ENCODE data around the gene ATP13A5. TPM values are rescaled to one million over a fixed set of nuclear protein-coding genes. Genes with fewer than 3 reads are reported as not detected.

The ATP13A5 gene
- total RNA-seq, 1 donor = not detected

GRCh38 chr3:193250492-193250891 lies 128.1 kb downstream of the ATP13A5 start:
- no peak for TF ChIP-seq CTCF (IDR thresholded peaks at IDR 0.05; ENCODE audit: insufficient read depth, low read length)
- no peak overlapping the region for H3K4me3 ChIP-seq (ENCODE audit: low read depth, low read length)
- DNase-seq (ENCODE audit: low read depth) = no peak

GRCh38 chr3:193248848-193249468 lies 129.6 kb downstream of the ATP13A5 start:
- no peak for DNase-seq (ENCODE audit: low read depth)
- no peak for TF ChIP-seq CTCF (IDR thresholded peaks at IDR 0.05; ENCODE audit: insufficient read depth, low read length)
- H3K4me3 ChIP-seq (ENCODE audit: low read depth, low read length) = no peak overlapping the region

DNA sequence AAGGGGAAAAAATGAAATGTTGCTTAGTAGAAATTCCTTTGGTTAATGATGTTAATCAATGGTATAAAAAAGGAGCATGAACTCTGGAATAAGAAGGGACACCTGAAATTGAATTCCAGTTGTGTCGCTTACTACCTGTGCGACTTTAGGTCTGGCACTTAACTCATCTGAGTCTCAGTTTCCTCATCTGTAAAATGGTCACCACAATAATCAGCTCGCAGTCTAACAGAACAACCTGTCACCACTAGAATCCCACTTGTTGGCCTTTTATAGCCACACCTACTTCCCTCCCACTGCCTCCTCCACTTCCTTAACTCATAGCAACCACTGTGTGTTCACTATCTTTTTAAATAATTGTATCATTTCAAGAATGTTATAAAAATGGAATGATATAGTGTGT lies 135.0 kb downstream of the ATP13A5 start:
- no peak overlapping the region for H3K4me3 ChIP-seq (ENCODE audit: low read depth, low read length)
- no peak for TF ChIP-seq CTCF (IDR thresholded peaks at IDR 0.05; ENCODE audit: insufficient read depth, low read length)
- DNase-seq (ENCODE audit: low read depth) = no peak

GRCh38 chr3:193241716-193242115 lies 136.8 kb downstream of the ATP13A5 start:
- DNase-seq (ENCODE audit: low read depth) = no peak
- no peak overlapping the region for H3K4me3 ChIP-seq (ENCODE audit: low read depth, low read length)
- no peak for TF ChIP-seq CTCF (IDR thresholded peaks at IDR 0.05; ENCODE audit: insufficient read depth, low read length)

GRCh38 chr3:193240850-193241706 lies 137.5 kb downstream of the ATP13A5 start, which contains the start of gene PLAAT1:
PLAAT1 (plus strand) TSS chr3:193241222; CDS start chr3:193255651, 14,429 bp downstream.
- TF ChIP-seq CTCF (IDR thresholded peaks at IDR 0.05; ENCODE audit: insufficient read depth, low read length) = no peak
- DNase-seq (ENCODE audit: low read depth) = peak; percentile 9
- peak within 1 kb of the TSS; percentile 55 for H3K4me3 ChIP-seq (ENCODE audit: low read depth, low read length)

- H3K4me3 ChIP-seq (ENCODE audit: low read depth, low read length) = peak overlapping the region; percentile 55
- no peak for DNase-seq (ENCODE audit: low read depth)
- TF ChIP-seq CTCF (IDR thresholded peaks at IDR 0.05; ENCODE audit: insufficient read depth, low read length) = no peak
Observed at GRCh38 chr3:193240436-193240849, 138.1 kb downstream of the ATP13A5 start.

Measured in fibroblast of the aortic adventitia (primary cell).